B cell (primary cell): Measurements from ENCODE around the gene ZNF687. TPM values are rescaled to one million over a fixed set of nuclear protein-coding genes. Genes with fewer than 3 reads are reported as not detected.

Experiments
- ATAC-seq: fragments of 200-7000 bp; cut with Tn5 transposase; one replicate; pipeline ENCODE4 v1.10.0; 2021; ENCODE audit warnings: low read depth, mild to moderate bottlenecking, moderate number of reproducible peaks, moderate library complexity
- CTCF ChIA-PET: fragments of 350-600 bp; sonication (Branson Sonifier 250); formaldehyde crosslinking; loops from one replicate; lab custom pipeline; 2021; ENCODE audit warnings: antibody characterized with exemption, inconsistent platforms; lab: Charles Lee
- POLR2A ChIA-PET: fragments of 350-600 bp; sonication (Branson Sonifier 250); formaldehyde crosslinking; loops from one replicate; lab custom pipeline; 2021; ENCODE audit warnings: antibody characterized with exemption; lab: Charles Lee
- DNase-seq: peaks from one replicate; pipeline ENCODE4 v3.0.0; 2013
- H2AFZ ChIP-seq: 2 replicates; pipeline ENCODE4 v1.6.1; 2012; ENCODE audit warnings: mild to moderate bottlenecking, low read depth, low read length; ENCODE audit not compliant: insufficient read depth, poor library complexity, severe bottlenecking
- H3K27ac ChIP-seq, 2 donors: 1 replicate in 1 of 2; 2 replicates in 1 of 2; pipeline ENCODE4 v1.5.1; 2012 to 2013; ENCODE audit warnings: low read length in 2 of 2, mild to moderate bottlenecking in 2 of 2, moderate library complexity in 1 of 2
- H3K27me3 ChIP-seq, 4 experiments: fragments of 200-600 bp in 1 of 4; sonication (generic) in 1 of 4; replicated peaks in 1 of 4; 1 replicate in 2 of 4; 2 replicates in 2 of 4; pipeline versions ENCODE4 v1.6.1 to v1.7.0; 2013 to 2016; ENCODE audit warnings: low read length in 3 of 4, mild to moderate bottlenecking in 2 of 4, mixed read lengths in 1 of 4, moderate library complexity in 1 of 4; ENCODE audit not compliant: insufficient read depth in 4 of 4, control insufficient read depth in 3 of 4; ENCODE audit errors: control extremely low read depth in 1 of 4
- H3K36me3 ChIP-seq, 2 experiments: replicated peaks in 1 of 2; 1 replicate in 1 of 2; 2 replicates in 1 of 2; pipeline versions ENCODE4 v1.6.1 to v1.7.1; 2013; ENCODE audit warnings: low read length in 1 of 2; ENCODE audit not compliant: insufficient read depth in 2 of 2, control insufficient read depth in 1 of 2; ENCODE audit errors: control extremely low read depth in 1 of 2, extremely low read depth in 1 of 2
- H3K4me1 ChIP-seq, 2 donors: fragments of 200-600 bp in 1 of 2; sonication (generic) in 1 of 2; 1 replicate in 1 of 2; 2 replicates in 1 of 2; pipeline versions ENCODE4 v1.5.1 to v1.6.1; 2013 to 2017; ENCODE audit warnings: low read length in 2 of 2; ENCODE audit not compliant: control insufficient read depth in 2 of 2, insufficient read depth in 2 of 2
- H3K4me2 ChIP-seq: replicated peaks from 2 replicates; pipeline ENCODE3; 2012; ENCODE audit warnings: mild to moderate bottlenecking, low read depth, low read length; ENCODE audit not compliant: poor library complexity, severe bottlenecking
- H3K4me3 ChIP-seq, 5 experiments: fragments of 200-600 bp in 1 of 5; sonication (generic) in 1 of 5; 1 replicate in 3 of 5; 2 replicates in 2 of 5; pipeline versions ENCODE4 v1.5.1 to v1.7.0; 2011 to 2016; ENCODE audit warnings: low read length in 4 of 5, mild to moderate bottlenecking in 4 of 5, low read depth in 2 of 5, control low read depth in 1 of 5, moderate library complexity in 1 of 5; ENCODE audit not compliant: insufficient read depth in 1 of 5; ENCODE audit errors: control extremely low read depth in 1 of 5, extremely low read depth in 1 of 5
- H3K79me2 ChIP-seq: fragments of 200-600 bp; sonication (generic); one replicate; pipeline ENCODE4 v1.6.0; 2016; ENCODE audit warnings: low read length; ENCODE audit not compliant: control insufficient read depth, insufficient read depth
- H3K9ac ChIP-seq: fragments of 200-600 bp; sonication (generic); 2 replicates; pipeline ENCODE4 v1.6.1; 2017; ENCODE audit warnings: mild to moderate bottlenecking, low read length, moderate library complexity
- H3K9me3 ChIP-seq, 3 donors: one replicate each; pipeline versions ENCODE4 v1.6.1 to v1.7.1; 2013; ENCODE audit warnings: low read length in 2 of 3; ENCODE audit not compliant: control insufficient read depth in 2 of 3, insufficient read depth in 1 of 3; ENCODE audit errors: control extremely low read depth in 1 of 3
- H4K20me1 ChIP-seq: 2 replicates; pipeline ENCODE4 v1.6.0; 2012; ENCODE audit warnings: mild to moderate bottlenecking, low read length; ENCODE audit not compliant: insufficient read depth, control insufficient read depth, poor library complexity, severe bottlenecking
- H3K27ac Mint-ChIP-seq: one replicate; pipeline ENCODE4 v1.8.0; 2021; ENCODE audit warnings: mixed read lengths
- H3K27me3 Mint-ChIP-seq: one replicate; pipeline ENCODE4 v1.8.0; 2021; ENCODE audit warnings: mixed read lengths
- H3K4me1 Mint-ChIP-seq: one replicate; pipeline ENCODE4 v1.8.0; 2021; ENCODE audit warnings: mixed read lengths
- H3K4me3 Mint-ChIP-seq: one replicate; pipeline ENCODE4 v1.8.0; 2021; ENCODE audit warnings: mixed read lengths
- H3K9me3 Mint-ChIP-seq: one replicate; pipeline ENCODE4 v1.8.0; 2022; ENCODE audit warnings: mixed read lengths; ENCODE audit not compliant: insufficient read depth
- CTCF ChIP-seq: fragments of 200-600 bp; IDR thresholded peaks from one replicate; pipeline ENCODE4 v1.8.0; 2022; ENCODE audit warnings: antibody characterized with exemption, mild to moderate bottlenecking
- EZH2 ChIP-seq: IDR thresholded peaks from 2 replicates; pipeline ENCODE4 v1.6.1; 2012; ENCODE audit warnings: borderline replicate concordance, low read depth, mild to moderate bottlenecking, moderate library complexity, low read length; ENCODE audit not compliant: insufficient read depth, poor library complexity, severe bottlenecking
- WGBS: methylation state at CpG from one replicate; pipeline ENCODE4 v1.1.5; 2013; ENCODE audit warnings: missing lambda C conversion rate; ENCODE audit not compliant: insufficient coverage; 5-methylcytosine and 5-hydroxymethylcytosine counted together
- intact Hi-C: fragments of 100-400 bp; cut with micrococcal nuclease; formaldehyde crosslinking; loops from one replicate; pipeline ENCODE4 v1.10.0; 2022
- polyA plus RNA-seq: library from polyadenylated mRNA; depleted of rRNA; stranded (reverse); fragments of >200 nt; gene quantifications from 2 replicates; pipeline ENCODE4 v1.2.3, GENCODE V29; 2012
- total RNA-seq, 2 donors: library from RNA; stranded (reverse); fragments of 120-200 nt in 1 of 2; gene quantifications; 1 replicate in 1 of 2; 2 replicates in 1 of 2; pipeline versions ENCODE4 v1.2.3 to v1.2.4, GENCODE V29; 2013 to 2022

The ZNF687 gene
- total and polyA plus RNA-seq, 2 donors (not counting 1 experiment from before 2014, with no cell fraction given), result 29.1 to 49.6 TPM

- Histone ChIP-seq H3K4me3 (peak overlapping the region in 1 of 5 experiments; percentile 39), H3K27me3 (no peaks in the 10 kb centered on the region), H3K4me1 (peaks cover 24 to 39% of the 10 kb centered on the region in 2 donors), H2AFZ (peak overlapping the region; percentile 46), H4K20me1 (no peaks in the 10 kb centered on the region), H3K79me2 (peaks cover 4% of the 10 kb centered on the region), H3K9me3 (no peaks in the 10 kb centered on the region), H3K27ac (peak overlapping the region; percentile 51 to 83), H3K9ac (no peak overlapping the region), H3K4me2 (peak overlapping the region; percentile 55), H3K36me3 (no peaks in the 10 kb centered on the region)
- Mint-ChIP-seq H3K9me3 (no peaks in the 10 kb centered on the region), H3K27ac (peak overlapping the region; percentile 77), H3K4me3 (peak overlapping the region; percentile 51), H3K4me1 (peaks cover 31% of the 10 kb centered on the region), H3K27me3 (no peaks in the 10 kb centered on the region)
- POLR2A ChIA-PET, result interaction anchor here (0.6 kb wide), 1 partner anchor 19 kb away, joined by 3 read pairs; no protein-coding TSS in a partner anchor
- peak; percentile 68 for DNase-seq
- TF ChIP-seq CTCF (no peak), EZH2 (no peak)
- 31% methylated on average over 2 of the region's 2 CpGs for WGBS
- CTCF ChIA-PET, result interaction anchor here (0.6 to 1.8 kb wide), 7 partner anchors 9 to 936 kb away, joined by 3 to 12 read pairs (median 3); no protein-coding TSS in a partner anchor
- intact Hi-C loops, result loop anchor here (1.0 kb wide), 1 partner anchor 23 kb away; the partner anchor contains the start of gene PSMD4
- no peak for ATAC-seq
Measured at GRCh38 chr1:151277249-151277648, 4.8 kb upstream of the ZNF687 start.
